Mammary epithelial cell (primary cell): Measurements from ENCODE around the gene LHX3.

Experiments used
- EZH2 ChIP-seq: IDR thresholded peaks from 2 replicates; pipeline ENCODE4 v1.6.1; 2012; ENCODE audit warnings: low read length, inconsistent platforms, borderline replicate concordance
- TF ChIP-seq, protein P1 (sequence below), 2 donors: IDR thresholded peaks in 1 of 2; conservative IDR thresholded peaks in 1 of 2; 2 replicates each; pipeline ENCODE4 v1.5.1; 2011 to 2012; ENCODE audit warnings: inconsistent platforms in 2 of 2, low read length in 2 of 2, mild to moderate bottlenecking in 2 of 2, control low read depth in 1 of 2, low read depth in 1 of 2; ENCODE audit not compliant: insufficient read depth in 1 of 2; ENCODE audit errors: extremely low read depth in 1 of 2

DNA sequence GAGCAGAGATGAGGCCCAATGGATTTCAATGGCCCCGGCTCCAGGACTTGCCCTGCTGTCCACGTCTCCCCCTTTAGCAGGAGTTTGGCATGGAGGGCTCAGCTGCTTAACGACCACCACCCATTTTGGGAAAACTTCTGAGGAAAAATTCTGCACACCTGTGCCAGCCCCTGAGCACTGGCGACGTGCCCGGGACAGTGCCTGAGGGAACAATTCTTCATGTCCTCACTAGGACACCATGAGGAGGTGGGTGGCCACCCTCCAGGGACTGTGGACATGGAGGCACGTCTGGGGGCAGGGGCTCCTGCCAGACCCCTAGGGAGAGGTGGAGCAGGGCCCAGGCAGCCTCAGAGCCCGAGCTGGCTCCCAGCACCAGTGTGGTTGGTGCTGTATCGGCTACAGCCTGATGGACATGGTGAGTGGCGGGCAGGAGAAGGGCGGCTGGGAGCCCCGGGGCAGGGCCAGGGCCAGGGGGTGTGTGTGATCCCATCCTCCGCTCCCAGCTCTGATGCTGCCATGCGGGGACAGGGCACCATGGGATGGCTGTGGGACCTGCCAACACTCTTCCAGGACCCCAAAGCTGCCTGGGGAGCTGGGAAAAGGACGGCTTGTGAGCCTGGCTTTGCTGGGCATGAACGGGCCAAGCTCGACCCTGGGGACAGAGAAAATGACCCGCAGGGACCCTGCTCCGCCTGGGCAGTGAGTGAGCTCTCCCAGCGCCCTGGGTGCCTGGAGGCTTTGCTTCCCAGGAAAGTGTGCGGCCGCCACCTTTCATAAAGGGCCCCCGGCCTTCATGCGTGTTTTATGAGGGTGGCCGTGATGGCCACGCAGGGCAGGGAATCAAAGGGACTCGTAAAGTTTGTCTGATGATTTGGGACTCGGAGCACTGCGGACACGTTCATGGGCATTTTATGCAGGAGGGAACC lies 44.3 kb upstream of the LHX3 start:
- TF ChIP-seq, protein P1, sequence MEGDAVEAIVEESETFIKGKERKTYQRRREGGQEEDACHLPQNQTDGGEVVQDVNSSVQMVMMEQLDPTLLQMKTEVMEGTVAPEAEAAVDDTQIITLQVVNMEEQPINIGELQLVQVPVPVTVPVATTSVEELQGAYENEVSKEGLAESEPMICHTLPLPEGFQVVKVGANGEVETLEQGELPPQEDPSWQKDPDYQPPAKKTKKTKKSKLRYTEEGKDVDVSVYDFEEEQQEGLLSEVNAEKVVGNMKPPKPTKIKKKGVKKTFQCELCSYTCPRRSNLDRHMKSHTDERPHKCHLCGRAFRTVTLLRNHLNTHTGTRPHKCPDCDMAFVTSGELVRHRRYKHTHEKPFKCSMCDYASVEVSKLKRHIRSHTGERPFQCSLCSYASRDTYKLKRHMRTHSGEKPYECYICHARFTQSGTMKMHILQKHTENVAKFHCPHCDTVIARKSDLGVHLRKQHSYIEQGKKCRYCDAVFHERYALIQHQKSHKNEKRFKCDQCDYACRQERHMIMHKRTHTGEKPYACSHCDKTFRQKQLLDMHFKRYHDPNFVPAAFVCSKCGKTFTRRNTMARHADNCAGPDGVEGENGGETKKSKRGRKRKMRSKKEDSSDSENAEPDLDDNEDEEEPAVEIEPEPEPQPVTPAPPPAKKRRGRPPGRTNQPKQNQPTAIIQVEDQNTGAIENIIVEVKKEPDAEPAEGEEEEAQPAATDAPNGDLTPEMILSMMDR (conservative IDR thresholded peaks at IDR 0.05 in 1 of 2, IDR thresholded peaks at IDR 0.05 in 1 of 2; ENCODE audit: extremely low read depth in 1 of 2, insufficient read depth in 1 of 2, low read depth in 1 of 2, low read length in 2 of 2) = no peak
- no peak for TF ChIP-seq EZH2
